CD4-positive, alpha-beta T cell treated with Interleukin-10 for 1 hour (primary cell): Measurements from ENCODE around the gene TENM4.
A peak's percentile ranks its signal among the peaks of the same experiment; 100 is the strongest.

Experiments
- DNase-seq: peaks from one replicate; pipeline ENCODE4 v3.0.0-alpha.2; 2020

The TENM4 gene

GRCh38 chr11:79447038-79447786, 6.4 kb upstream of the TENM4 start:
- DNase-seq = no peak

- DNase-seq = no peak
Observed at GRCh38 chr11:79444923-79445322, 4.1 kb upstream of the TENM4 start.

- peak; percentile 2 for DNase-seq
Observed at GRCh38 chr11:79441461-79441875, 638 bp upstream of the TENM4 start.

- DNase-seq = no peak
Observed at GRCh38 chr11:79439886-79440570, 802 bp downstream of the TENM4 start.

GRCh38 chr11:79439410-79439885, 1.4 kb downstream of the TENM4 start:
- DNase-seq = no peak

- no peak for DNase-seq
Observed at GRCh38 chr11:79438631-79439409, 2.0 kb downstream of the TENM4 start.

- no peak for DNase-seq
Observed at GRCh38 chr11:79437981-79438630, 2.7 kb downstream of the TENM4 start.

- DNase-seq = no peak
Observed at GRCh38 chr11:79437278-79437980, 3.4 kb downstream of the TENM4 start.

- DNase-seq = no peak
Observed at GRCh38 chr11:79436919-79437277, 3.9 kb downstream of the TENM4 start.

- no peak for DNase-seq
Observed at GRCh38 chr11:79434283-79434682, 6.5 kb downstream of the TENM4 start.

GRCh38 chr11:79432138-79432537, 8.7 kb downstream of the TENM4 start:
- DNase-seq = no peak

GRCh38 chr11:79431535-79431934, 9.3 kb downstream of the TENM4 start:
- no peak for DNase-seq

- DNase-seq = no peak
Observed at GRCh38 chr11:79430280-79430679, 10.6 kb downstream of the TENM4 start.

- DNase-seq = no peak
Observed at GRCh38 chr11:79428406-79428805, 12.4 kb downstream of the TENM4 start.

GRCh38 chr11:79427611-79428327, 13.1 kb downstream of the TENM4 start:
- DNase-seq = no peak

GRCh38 chr11:79427126-79427525, 13.7 kb downstream of the TENM4 start:
- no peak for DNase-seq

- DNase-seq = no peak
Observed at GRCh38 chr11:79425463-79425862, 15.4 kb downstream of the TENM4 start.

- DNase-seq = no peak
Observed at GRCh38 chr11:79423736-79424135, 17.1 kb downstream of the TENM4 start.

GRCh38 chr11:79422866-79423265, 18.0 kb downstream of the TENM4 start:
- no peak for DNase-seq

GRCh38 chr11:79421820-79422219, 19.0 kb downstream of the TENM4 start:
- no peak for DNase-seq

GRCh38 chr11:79419120-79419519, 21.7 kb downstream of the TENM4 start:
- DNase-seq = no peak

GRCh38 chr11:79418241-79418640, 22.6 kb downstream of the TENM4 start:
- no peak for DNase-seq
